ENCODE results near the gene RNF208. TPM values are rescaled to one million over a fixed set of nuclear protein-coding genes. Genes with fewer than 3 reads are reported as not detected.

Gene RNF208
- polyA plus RNA-seq, 1 of the 3 experiments (the other 2 are of a cell fraction): 2.7 TPM

DNA sequence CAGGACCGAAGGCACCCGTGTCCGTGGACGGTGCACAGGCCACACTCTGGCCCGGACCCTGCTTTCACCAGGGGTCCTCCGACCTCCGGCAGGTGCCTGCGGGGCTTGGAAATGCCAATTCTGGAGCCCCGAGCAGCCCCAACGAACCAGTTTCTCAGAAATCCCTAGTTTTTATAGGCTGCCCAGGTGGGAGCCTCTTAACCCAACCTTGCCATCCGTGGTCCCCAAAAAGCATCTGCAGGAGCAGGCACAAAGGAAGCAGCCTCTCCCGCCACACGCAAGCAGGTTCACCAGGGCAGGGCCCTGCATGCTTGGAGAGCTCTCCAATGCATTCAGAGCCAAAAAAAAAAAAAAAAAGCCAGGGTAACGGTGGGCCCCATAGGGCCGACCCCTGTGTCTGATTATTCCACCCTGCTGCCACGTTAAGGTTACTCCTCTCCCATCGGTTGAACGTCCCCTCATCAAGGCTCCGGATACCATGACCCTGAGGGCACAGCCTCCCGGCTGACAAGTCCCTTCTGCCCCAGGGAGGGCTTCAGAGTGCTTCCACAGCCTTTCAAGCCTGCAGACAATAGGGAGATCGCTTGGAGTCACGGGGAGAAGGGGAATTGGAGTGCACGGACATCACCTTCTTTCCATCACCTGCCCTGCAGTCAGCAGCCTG, 20.7 kb downstream of the RNF208 start (continued):
- TF ChIP-seq, protein P1, sequence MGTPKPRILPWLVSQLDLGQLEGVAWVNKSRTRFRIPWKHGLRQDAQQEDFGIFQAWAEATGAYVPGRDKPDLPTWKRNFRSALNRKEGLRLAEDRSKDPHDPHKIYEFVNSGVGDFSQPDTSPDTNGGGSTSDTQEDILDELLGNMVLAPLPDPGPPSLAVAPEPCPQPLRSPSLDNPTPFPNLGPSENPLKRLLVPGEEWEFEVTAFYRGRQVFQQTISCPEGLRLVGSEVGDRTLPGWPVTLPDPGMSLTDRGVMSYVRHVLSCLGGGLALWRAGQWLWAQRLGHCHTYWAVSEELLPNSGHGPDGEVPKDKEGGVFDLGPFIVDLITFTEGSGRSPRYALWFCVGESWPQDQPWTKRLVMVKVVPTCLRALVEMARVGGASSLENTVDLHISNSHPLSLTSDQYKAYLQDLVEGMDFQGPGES (IDR thresholded peaks at IDR 0.05; ENCODE audit: low read depth, low read length): no peak

DNA sequence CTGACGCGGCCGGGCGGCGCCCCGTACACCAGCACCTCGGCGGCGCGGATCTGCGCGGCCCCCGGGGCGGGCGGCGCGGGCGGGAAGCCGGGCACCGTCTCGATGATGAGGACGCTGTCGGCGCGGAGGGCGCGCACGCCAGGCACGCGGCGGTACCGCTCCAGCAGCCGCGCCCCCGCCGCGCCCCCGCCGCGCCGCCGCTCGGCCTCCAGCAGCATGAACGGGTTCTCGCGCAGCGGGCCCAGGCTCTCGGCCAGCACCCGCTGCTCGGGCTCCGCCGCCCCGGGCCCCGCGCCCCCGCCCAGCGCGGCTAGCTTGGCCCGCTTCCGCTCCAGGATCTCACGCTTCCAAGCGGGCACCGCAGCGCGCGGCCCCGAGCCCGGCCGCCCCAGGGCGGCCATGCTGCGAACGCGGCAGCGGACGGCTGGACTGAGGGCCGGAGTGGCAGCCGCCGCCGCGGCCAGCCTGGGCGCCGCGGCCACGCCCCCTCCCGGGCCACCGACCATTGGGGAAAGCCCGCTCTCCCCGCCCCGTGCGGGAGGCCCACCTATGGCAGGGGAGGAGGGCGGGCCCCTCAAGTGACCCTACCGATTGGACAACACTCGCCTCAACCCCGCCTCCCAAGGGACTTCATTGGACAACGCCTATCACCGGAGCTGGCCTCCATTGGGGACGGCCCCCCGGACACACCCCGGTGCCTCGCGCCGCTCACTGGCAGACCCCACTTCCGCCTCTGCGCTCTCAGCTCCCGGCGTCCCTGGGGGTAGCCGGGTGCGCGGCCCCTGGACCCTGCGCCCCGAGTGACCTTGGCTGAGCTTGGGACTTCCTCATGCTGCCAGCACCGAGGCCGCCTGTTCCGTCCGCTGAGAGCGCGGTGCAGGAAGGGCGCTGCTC, 21.5 kb downstream of the RNF208 start, which contains the start of gene TPRN:
TPRN (minus strand) TSS at position 431 of the 894 bp plus-strand sequence; CDS start at position 401, 30 bp downstream.
- TF ChIP-seq, protein P2, sequence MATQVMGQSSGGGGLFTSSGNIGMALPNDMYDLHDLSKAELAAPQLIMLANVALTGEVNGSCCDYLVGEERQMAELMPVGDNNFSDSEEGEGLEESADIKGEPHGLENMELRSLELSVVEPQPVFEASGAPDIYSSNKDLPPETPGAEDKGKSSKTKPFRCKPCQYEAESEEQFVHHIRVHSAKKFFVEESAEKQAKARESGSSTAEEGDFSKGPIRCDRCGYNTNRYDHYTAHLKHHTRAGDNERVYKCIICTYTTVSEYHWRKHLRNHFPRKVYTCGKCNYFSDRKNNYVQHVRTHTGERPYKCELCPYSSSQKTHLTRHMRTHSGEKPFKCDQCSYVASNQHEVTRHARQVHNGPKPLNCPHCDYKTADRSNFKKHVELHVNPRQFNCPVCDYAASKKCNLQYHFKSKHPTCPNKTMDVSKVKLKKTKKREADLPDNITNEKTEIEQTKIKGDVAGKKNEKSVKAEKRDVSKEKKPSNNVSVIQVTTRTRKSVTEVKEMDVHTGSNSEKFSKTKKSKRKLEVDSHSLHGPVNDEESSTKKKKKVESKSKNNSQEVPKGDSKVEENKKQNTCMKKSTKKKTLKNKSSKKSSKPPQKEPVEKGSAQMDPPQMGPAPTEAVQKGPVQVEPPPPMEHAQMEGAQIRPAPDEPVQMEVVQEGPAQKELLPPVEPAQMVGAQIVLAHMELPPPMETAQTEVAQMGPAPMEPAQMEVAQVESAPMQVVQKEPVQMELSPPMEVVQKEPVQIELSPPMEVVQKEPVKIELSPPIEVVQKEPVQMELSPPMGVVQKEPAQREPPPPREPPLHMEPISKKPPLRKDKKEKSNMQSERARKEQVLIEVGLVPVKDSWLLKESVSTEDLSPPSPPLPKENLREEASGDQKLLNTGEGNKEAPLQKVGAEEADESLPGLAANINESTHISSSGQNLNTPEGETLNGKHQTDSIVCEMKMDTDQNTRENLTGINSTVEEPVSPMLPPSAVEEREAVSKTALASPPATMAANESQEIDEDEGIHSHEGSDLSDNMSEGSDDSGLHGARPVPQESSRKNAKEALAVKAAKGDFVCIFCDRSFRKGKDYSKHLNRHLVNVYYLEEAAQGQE (IDR thresholded peaks at IDR 0.05; ENCODE audit: low read depth, low read length): peak; percentile 66
- TF ChIP-seq TAF1 (IDR thresholded peaks at IDR 0.05; ENCODE audit: borderline replicate concordance, low read depth, low read length) (peak; percentile 94), YY1 (IDR thresholded peaks at IDR 0.05; ENCODE audit: low read depth) (peak; percentile 60; the same call in 1 of the 2 replicates), TEAD4 (IDR thresholded peaks at IDR 0.05; ENCODE audit: borderline replicate concordance, insufficient read depth) (no peak), CHD2 (IDR thresholded peaks at IDR 0.05; ENCODE audit: low read length, partially characterized antibody) (peak; percentile 80), RFX5 (IDR thresholded peaks at IDR 0.05; ENCODE audit: low read length) (no peak), SIN3A (IDR thresholded peaks at IDR 0.05; ENCODE audit: borderline replicate concordance, low read depth, low read length) (peak; percentile 54; the same call in 1 of the 2 replicates), MXI1 (IDR thresholded peaks at IDR 0.05; ENCODE audit: low read depth, low read length) (peak; percentile 54), POLR2AphosphoS5 (IDR thresholded peaks at IDR 0.05; ENCODE audit: low read depth, low read length) (peak; percentile 75), NRF1 (IDR thresholded peaks at IDR 0.05; ENCODE audit: low read depth, low read length) (peak; percentile 56; the same call in 1 of the 2 replicates), GABPA (IDR thresholded peaks at IDR 0.05; ENCODE audit: low read depth) (peak; percentile 59), SMC3 (IDR thresholded peaks at IDR 0.05; ENCODE audit: low read depth, low read length) (no peak), ELF1 (IDR thresholded peaks at IDR 0.05) (peak; percentile 96), RAD21 (IDR thresholded peaks at IDR 0.05; ENCODE audit: low read length) (no peak)
- TF ChIP-seq, protein P3, sequence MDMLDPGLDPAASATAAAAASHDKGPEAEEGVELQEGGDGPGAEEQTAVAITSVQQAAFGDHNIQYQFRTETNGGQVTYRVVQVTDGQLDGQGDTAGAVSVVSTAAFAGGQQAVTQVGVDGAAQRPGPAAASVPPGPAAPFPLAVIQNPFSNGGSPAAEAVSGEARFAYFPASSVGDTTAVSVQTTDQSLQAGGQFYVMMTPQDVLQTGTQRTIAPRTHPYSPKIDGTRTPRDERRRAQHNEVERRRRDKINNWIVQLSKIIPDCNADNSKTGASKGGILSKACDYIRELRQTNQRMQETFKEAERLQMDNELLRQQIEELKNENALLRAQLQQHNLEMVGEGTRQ (IDR thresholded peaks at IDR 0.05; ENCODE audit: borderline replicate concordance, low read depth, low read length): peak; percentile 10; the same call in 1 of the 2 replicates
- TF ChIP-seq, protein P1 (IDR thresholded peaks at IDR 0.05; ENCODE audit: low read depth, low read length): peak; percentile 81
- peak within 1 kb of the TSS; percentile 99 for H3K4me2 ChIP-seq
- H3K9me2 ChIP-seq: no peaks in the 10 kb centered on the region
- H3K4me1 ChIP-seq (ENCODE audit: control insufficient read depth in 1 of 2, insufficient read depth in 2 of 2, low read depth in 1 of 2, low read length in 1 of 2): peaks cover 15 to 45% of the 10 kb centered on the region in 2 experiments; a peak in 3 of 4 replicates
- WGBS (ENCODE audit: low lambda C conversion rate): 0% methylated on average over 15 of the region's 118 CpGs
- peak; percentile 100 for DNase-seq
- no peaks in the 10 kb centered on the region for H3K27me3 ChIP-seq (ENCODE audit: insufficient read depth)
- ChIA-PET POLR2A (interaction anchor here (0.6 to 1.4 kb wide), 7 partner anchors 8 to 222 kb away, joined by 3 to 9 read pairs (median 5); partner anchors contain the start of gene SSNA1), CTCF (interaction anchor here (0.9 to 1.4 kb wide), 5 partner anchors 22 to 171 kb away, joined by 3 to 6 read pairs (median 3); partner anchors contain the start of genes NRARP and UAP1L1)
- H3F3A ChIP-seq (replicated peaks; ENCODE audit: insufficient read depth): peaks cover 14% of the 10 kb centered on the region
- peak within 1 kb of the TSS; percentile 83; the same call in 1 of the 2 replicates for H2AFZ ChIP-seq (ENCODE audit: low read depth)
- H3K36me3 ChIP-seq (replicated peaks in 1 of 2; ENCODE audit: control insufficient read depth in 1 of 2, insufficient read depth in 2 of 2, low read length in 1 of 2): no peaks in the 10 kb centered on the region
- H3K27ac ChIP-seq (ENCODE audit: low read depth in 2 of 2, low read length in 1 of 2): peak within 1 kb of the TSS; percentile 46 to 87; a peak in 3 of 4 replicates
- H3K9ac ChIP-seq: peak within 1 kb of the TSS; percentile 66; the same call in 1 of the 2 replicates
- H3K9me3 ChIP-seq: no peaks in the 10 kb centered on the region
- peaks cover 80% of the 10 kb centered on the region for H3K79me2 ChIP-seq (ENCODE audit: insufficient read depth)
- peak within 1 kb of the TSS; percentile 70 to 83 for H3K4me3 ChIP-seq (ENCODE audit: low read depth in 2 of 2, low read length in 1 of 2)
- peaks cover 33% of the 10 kb centered on the region for H4K20me1 ChIP-seq (ENCODE audit: insufficient read depth)

All from SK-N-SH (cell line).